Panc1 (cell line): Measurements from ENCODE around the gene CDC37L1. TPM values are rescaled to one million over a fixed set of nuclear protein-coding genes. Genes with fewer than 3 reads are reported as not detected.
"Not testable (repeated sequence)": the region's sequence is repeated elsewhere in the genome, so short reads cannot be mapped to it uniquely, and the experiment has no call there.

Source experiments
- ATAC-seq: fragments of 200-7000 bp; cut with Tn5 transposase; 2 replicates; pipeline ENCODE4 v1.9.1; 2020; ENCODE audit warnings: mild to moderate bottlenecking, moderate library complexity
- BruUV-seq: library from RNA; stranded (reverse); fragments of 400-500 nt; replicated peaks from 2 replicates; lab custom pipeline; 2021; lab: Mats Ljungman, UMichigan
- CTCF ChIA-PET: fragments of 300-600 bp; sonication (Branson Sonifier 250); formaldehyde crosslinking; loops from one replicate; lab custom pipeline; 2022; ENCODE audit warnings: antibody characterized with exemption; lab: Charles Lee
- POLR2A ChIA-PET: fragments of 300-600 bp; sonication (Branson Sonifier 250); formaldehyde crosslinking; loops from one replicate; lab custom pipeline; 2022; ENCODE audit warnings: antibody characterized with exemption; lab: Charles Lee
- DNase-seq: peaks from one replicate; pipeline ENCODE4 v3.0.0-alpha.2; 2010; ENCODE audit warnings: low read depth, low spot score
- H3K27ac ChIP-seq: 2 replicates; pipeline ENCODE4 v1.5.1; 2011; ENCODE audit warnings: mild to moderate bottlenecking, low read length, inconsistent platforms
- H3K27me3 ChIP-seq: fragments of 200-500 bp; sonication (Bioruptor generic); 2 replicates; pipeline ENCODE4 v1.6.0; 2014; ENCODE audit warnings: low read length, inconsistent platforms; ENCODE audit not compliant: control insufficient read depth, insufficient read depth
- H3K36me3 ChIP-seq: fragments of 200-500 bp; sonication (Bioruptor generic); 2 replicates; pipeline ENCODE4 v1.5.1; 2014; ENCODE audit warnings: inconsistent platforms, mild to moderate bottlenecking, low read length, moderate library complexity; ENCODE audit not compliant: control insufficient read depth, insufficient read depth
- H3K4me1 ChIP-seq: 2 replicates; pipeline ENCODE4 v1.5.1; 2011; ENCODE audit warnings: inconsistent platforms, mild to moderate bottlenecking, low read length, moderate library complexity; ENCODE audit not compliant: control insufficient read depth, insufficient read depth
- H3K4me3 ChIP-seq, 2 experiments: 2 replicates each; pipeline ENCODE4 v1.5.1; 2011 to 2012; ENCODE audit warnings: low read depth in 2 of 2, low read length in 2 of 2, mild to moderate bottlenecking in 2 of 2, inconsistent platforms in 1 of 2, moderate library complexity in 1 of 2
- H3K9me3 ChIP-seq: fragments of 200-500 bp; sonication (Bioruptor generic); 2 replicates; pipeline ENCODE4 v1.5.1; 2014; ENCODE audit warnings: low read depth, mild to moderate bottlenecking, inconsistent platforms, low read length, moderate library complexity; ENCODE audit not compliant: control insufficient read depth, insufficient read depth
- CTCF ChIP-seq: fragments of 450-650 bp; IDR thresholded peaks from 2 replicates; pipeline ENCODE4 v1.5.1; 2017; ENCODE audit warnings: mild to moderate bottlenecking
- POLR2AphosphoS5 ChIP-seq: IDR thresholded peaks from 2 replicates; pipeline ENCODE4 v1.6.1; 2012; ENCODE audit warnings: mild to moderate bottlenecking, low read depth, low read length, moderate library complexity
- REST ChIP-seq, 2 experiments: IDR thresholded peaks; 2 replicates each; pipeline ENCODE4 v1.6.1; 2011 to 2012; ENCODE audit warnings: low read depth in 2 of 2, control low read depth in 1 of 2, low read length in 1 of 2, mild to moderate bottlenecking in 1 of 2, moderate library complexity in 1 of 2; ENCODE audit not compliant: insufficient read depth in 1 of 2
- SIN3A ChIP-seq: IDR thresholded peaks from 2 replicates; pipeline ENCODE4 v1.6.1; 2012; ENCODE audit warnings: low read depth, mild to moderate bottlenecking, low read length, moderate library complexity, borderline replicate concordance; ENCODE audit not compliant: insufficient read depth
- TCF7L2 ChIP-seq: IDR thresholded peaks from 2 replicates; pipeline ENCODE4 v1.6.1; 2011; ENCODE audit warnings: mild to moderate bottlenecking, low read depth, low read length, inconsistent platforms
- in situ Hi-C: cut with HindIII; loops from 2 replicates; pipeline ENCODE4 v1.10.0; 2016; ENCODE audit warnings: low sequenced_read_pairs, low pct_unique_long_range_greater_than_20kb
- intact Hi-C: fragments of 100-400 bp; cut with micrococcal nuclease; formaldehyde crosslinking; loops from one replicate; pipeline ENCODE4 v1.10.0; 2022; ENCODE audit not compliant: unreplicated experiment
- total RNA-seq: library from RNA; stranded (reverse); gene quantifications from one replicate; pipeline ENCODE4 v1.2.1, GENCODE V29; 2021; ENCODE audit not compliant: unreplicated experiment

The CDC37L1 gene
- total RNA-seq, 1 experiment from 2014 or later = 3.0 TPM

GRCh38 chr9:4656621-4657020 is 22.7 kb upstream of the CDC37L1 start:
- Histone ChIP-seq H3K4me3 (no peak overlapping the region), H3K27me3 (no peaks in the 10 kb centered on the region), H3K4me1 (no peaks in the 10 kb centered on the region), H3K36me3 (no peaks in the 10 kb centered on the region), H3K9me3 (no peaks in the 10 kb centered on the region), H3K27ac (no peak overlapping the region)
- POLR2A ChIA-PET = no interaction called here
- DNase-seq = no peak
- in situ Hi-C loops = no loop called here
- BruUV-seq = no TSS peak
- intact Hi-C loops = no loop called here
- no peak for ATAC-seq
- CTCF ChIA-PET = no interaction called here
- TF ChIP-seq REST (IDR thresholded peaks at IDR 0.05; ENCODE audit: insufficient read depth in 1 of 2, low read depth in 2 of 2, low read length in 1 of 2) (no peak), POLR2AphosphoS5 (no peak), CTCF (no peak), TCF7L2 (no peak), SIN3A (no peak)

GRCh38 chr9:4657426-4658159 is 21.8 kb upstream of the CDC37L1 start:
- H3K4me1 ChIP-seq = no peaks in the 10 kb centered on the region
- H3K27ac ChIP-seq = no peak overlapping the region
- in situ Hi-C loops = no loop called here
- DNase-seq (no peak), ATAC-seq (no peak)
- intact Hi-C loops = no loop called here
- no peaks in the 10 kb centered on the region for H3K36me3 ChIP-seq
- no peak overlapping the region for H3K4me3 ChIP-seq
- H3K27me3 ChIP-seq = no peaks in the 10 kb centered on the region
- CTCF ChIA-PET = no interaction called here
- H3K9me3 ChIP-seq = no peaks in the 10 kb centered on the region
- TF ChIP-seq POLR2AphosphoS5 = no peak
- TF ChIP-seq TCF7L2 = no peak
- no peak for TF ChIP-seq REST (IDR thresholded peaks at IDR 0.05; ENCODE audit: insufficient read depth in 1 of 2, low read depth in 2 of 2, low read length in 1 of 2)
- TF ChIP-seq SIN3A = no peak
- no peak for TF ChIP-seq CTCF
- POLR2A ChIA-PET = no interaction called here
- BruUV-seq = no TSS peak

GRCh38 chr9:4660665-4661064 is 18.7 kb upstream of the CDC37L1 start:
- CTCF ChIA-PET, H3K36me3 ChIP-seq, ATAC-seq, H3K27ac ChIP-seq, DNase-seq, H3K9me3 ChIP-seq, H3K4me3 ChIP-seq, BruUV-seq, in situ Hi-C loops, H3K27me3 ChIP-seq, H3K4me1 ChIP-seq, POLR2A ChIA-PET: not testable (repeated sequence)
- intact Hi-C loops = loop anchor here (10.0 kb wide), 1 partner anchor 276 kb away; no protein-coding TSS in a partner anchor
